H9 (cell line): ENCODE measurements around the gene USP8. TPM values are rescaled to one million over a fixed set of nuclear protein-coding genes. Genes with fewer than 3 reads are reported as not detected.

Source experiments
- DNase-seq: peaks from one replicate; pipeline ENCODE4 v3.0.0-alpha.2; 2017
- H2AFZ ChIP-seq: one replicate; pipeline ENCODE4 v1.6.1; 2013; ENCODE audit warnings: mild to moderate bottlenecking, low read length, control low read depth, moderate library complexity
- H2AK5ac ChIP-seq: 2 replicates; pipeline ENCODE4 v1.6.1; 2013; ENCODE audit warnings: low read length, control low read depth, mixed read lengths; ENCODE audit not compliant: insufficient read length
- H2BK120ac ChIP-seq: one replicate; pipeline ENCODE4 v1.6.1; 2013; ENCODE audit warnings: low read depth, mild to moderate bottlenecking, low read length, control low read depth, inconsistent platforms; ENCODE audit not compliant: poor library complexity, severe bottlenecking
- H2BK12ac ChIP-seq: 2 replicates; pipeline ENCODE4 v1.6.1; 2013; ENCODE audit warnings: low read length, control low read depth, mixed read lengths, low read depth; ENCODE audit not compliant: insufficient read length
- H2BK15ac ChIP-seq: 2 replicates; pipeline ENCODE4 v1.6.1; 2013; ENCODE audit warnings: low read depth, low read length, control low read depth
- H2BK20ac ChIP-seq: one replicate; pipeline ENCODE4 v1.6.1; 2013; ENCODE audit warnings: low read depth, mild to moderate bottlenecking, low read length, control low read depth, inconsistent platforms; ENCODE audit not compliant: poor library complexity, severe bottlenecking
- H2BK5ac ChIP-seq: 2 replicates; pipeline ENCODE4 v1.6.1; 2013; ENCODE audit warnings: low read length, control low read depth, mixed read lengths; ENCODE audit not compliant: insufficient read length
- H3K14ac ChIP-seq: 2 replicates; pipeline ENCODE4 v1.6.1; 2013; ENCODE audit warnings: low read length, control low read depth; ENCODE audit not compliant: insufficient read depth
- H3K18ac ChIP-seq: 2 replicates; pipeline ENCODE4 v1.6.1; 2013; ENCODE audit warnings: low read depth, mild to moderate bottlenecking, mixed read lengths, low read length, control low read depth; ENCODE audit not compliant: insufficient read length
- H3K23ac ChIP-seq: 2 replicates; pipeline ENCODE4 v1.6.1; 2013; ENCODE audit warnings: low read length, control low read depth, mixed read lengths, low read depth; ENCODE audit not compliant: insufficient read length
- H3K23me2 ChIP-seq: 2 replicates; pipeline ENCODE4 v1.6.1; 2013; ENCODE audit warnings: low read depth, mild to moderate bottlenecking, mixed read lengths, low read length, control low read depth; ENCODE audit not compliant: insufficient read length, poor library complexity, severe bottlenecking
- H3K27ac ChIP-seq: 2 replicates; pipeline ENCODE4 v1.5.1; 2013; ENCODE audit warnings: low read length, control low read depth, mixed read lengths, low read depth; ENCODE audit not compliant: insufficient read length
- H3K27me3 ChIP-seq: 2 replicates; pipeline ENCODE4 v1.6.1; 2013; ENCODE audit warnings: low read length, control low read depth, inconsistent platforms; ENCODE audit not compliant: insufficient read depth
- H3K4ac ChIP-seq: 2 replicates; pipeline ENCODE4 v1.6.1; 2013; ENCODE audit warnings: low read depth, mild to moderate bottlenecking, control low read depth, inconsistent platforms, low read length, moderate library complexity
- H3K4me1 ChIP-seq: 2 replicates; pipeline ENCODE4 v1.6.1; 2013; ENCODE audit warnings: low read length, control low read depth, inconsistent platforms; ENCODE audit not compliant: insufficient read depth
- H3K4me2 ChIP-seq: 2 replicates; pipeline ENCODE4 v1.6.1; 2013; ENCODE audit warnings: low read length, control low read depth, mixed read lengths; ENCODE audit not compliant: insufficient read length, insufficient read depth
- H3K56ac ChIP-seq: 2 replicates; pipeline ENCODE4 v1.6.1; 2013; ENCODE audit warnings: low read depth, mild to moderate bottlenecking, mixed read lengths, low read length, control low read depth; ENCODE audit not compliant: insufficient read length
- H3K79me1 ChIP-seq: 2 replicates; pipeline ENCODE4 v1.6.1; 2013; ENCODE audit warnings: low read depth, mild to moderate bottlenecking, moderate library complexity, low read length, control low read depth, inconsistent platforms; ENCODE audit not compliant: insufficient read depth, poor library complexity, severe bottlenecking
- H3K79me2 ChIP-seq: 2 replicates; pipeline ENCODE4 v1.6.1; 2013; ENCODE audit warnings: low read length, control low read depth, inconsistent platforms; ENCODE audit not compliant: insufficient read depth
- H3K9ac ChIP-seq: 2 replicates; pipeline ENCODE4 v1.6.1; 2013; ENCODE audit warnings: low read length, control low read depth, mixed read lengths; ENCODE audit not compliant: insufficient read length; ENCODE audit errors: extremely low read depth
- H3K9me3 ChIP-seq: one replicate; pipeline ENCODE4 v1.6.1; 2013; ENCODE audit warnings: low read depth, low read length, inconsistent platforms; ENCODE audit not compliant: control insufficient read depth
- H3T11ph ChIP-seq: one replicate; pipeline ENCODE4 v1.6.1; 2013; ENCODE audit warnings: mild to moderate bottlenecking, low read length, control low read depth, inconsistent platforms
- H4K20me1 ChIP-seq: one replicate; pipeline ENCODE4 v1.6.1; 2013; ENCODE audit not compliant: control insufficient read depth, insufficient read length, insufficient read depth
- H4K5ac ChIP-seq: 2 replicates; pipeline ENCODE4 v1.6.1; 2013; ENCODE audit warnings: low read depth, mild to moderate bottlenecking, mixed read lengths, low read length, control low read depth; ENCODE audit not compliant: insufficient read length
- H4K8ac ChIP-seq: replicated peaks from 2 replicates; pipeline ENCODE4 v1.6.1; 2013; ENCODE audit warnings: low read length, control low read depth, mixed read lengths, low read depth; ENCODE audit not compliant: insufficient read length
- H4K91ac ChIP-seq: 2 replicates; pipeline ENCODE4 v1.6.1; 2013; ENCODE audit warnings: low read depth, mild to moderate bottlenecking, moderate library complexity, mixed read lengths, low read length, control low read depth; ENCODE audit not compliant: insufficient read length
- H3K27ac Mint-ChIP-seq, 3 experiments: 2 replicates in 2 of 3; 3 replicates in 1 of 3; pipeline ENCODE4 v1.8.0; 2020 to 2021; ENCODE audit warnings: mixed read lengths in 3 of 3, mild to moderate bottlenecking in 1 of 3, moderate library complexity in 1 of 3
- H3K27me3 Mint-ChIP-seq: 2 replicates; pipeline ENCODE4 v1.8.0; 2021; ENCODE audit warnings: low read depth, mild to moderate bottlenecking, moderate library complexity, mixed read lengths
- H3K36me3 Mint-ChIP-seq, 3 experiments: 2 replicates in 2 of 3; 3 replicates in 1 of 3; pipeline ENCODE4 v1.8.0; 2020 to 2021; ENCODE audit warnings: low read depth in 3 of 3, mixed read lengths in 3 of 3; ENCODE audit not compliant: insufficient read depth in 1 of 3
- H3K4me1 Mint-ChIP-seq, 2 experiments: 2 replicates each; pipeline ENCODE4 v1.8.0; 2020; ENCODE audit warnings: mixed read lengths in 2 of 2
- H3K4me3 Mint-ChIP-seq, 2 experiments: 2 replicates in 1 of 2; 3 replicates in 1 of 2; pipeline ENCODE4 v1.8.0; 2020 to 2021; ENCODE audit warnings: mild to moderate bottlenecking in 2 of 2, mixed read lengths in 2 of 2, moderate library complexity in 1 of 2
- H3K9me3 Mint-ChIP-seq, 2 experiments: 2 replicates in 1 of 2; 3 replicates in 1 of 2; pipeline ENCODE4 v1.8.0; 2020; ENCODE audit warnings: mild to moderate bottlenecking in 2 of 2, mixed read lengths in 2 of 2, moderate library complexity in 1 of 2
- WGBS: extraction: QIAGEN DNeasy Blood & Tissue Kit; methylation state at CpG from one replicate; pipeline ENCODE4 v1.1.7; 2013; ENCODE audit warnings: missing lambda C conversion rate, low lambda C conversion rate, mixed read lengths; ENCODE audit not compliant: insufficient read length; ENCODE audit errors: extremely low coverage; 5-methylcytosine and 5-hydroxymethylcytosine counted together
- total RNA-seq: library from RNA; stranded (reverse); gene quantifications from 2 replicates; pipeline ENCODE4 v1.2.1, GENCODE V29; 2021
- TF ChIP-seq, protein P1 (sequence below): fragments of 200-600 bp; sonication (generic); conservative IDR thresholded peaks from 3 replicates; pipeline ENCODE4 v1.8.0; 2021; ENCODE audit warnings: antibody characterized with exemption, mild to moderate bottlenecking

USP8 gene
- total RNA-seq, 1 experiment from 2014 or later, result 67.1 TPM

DNA sequence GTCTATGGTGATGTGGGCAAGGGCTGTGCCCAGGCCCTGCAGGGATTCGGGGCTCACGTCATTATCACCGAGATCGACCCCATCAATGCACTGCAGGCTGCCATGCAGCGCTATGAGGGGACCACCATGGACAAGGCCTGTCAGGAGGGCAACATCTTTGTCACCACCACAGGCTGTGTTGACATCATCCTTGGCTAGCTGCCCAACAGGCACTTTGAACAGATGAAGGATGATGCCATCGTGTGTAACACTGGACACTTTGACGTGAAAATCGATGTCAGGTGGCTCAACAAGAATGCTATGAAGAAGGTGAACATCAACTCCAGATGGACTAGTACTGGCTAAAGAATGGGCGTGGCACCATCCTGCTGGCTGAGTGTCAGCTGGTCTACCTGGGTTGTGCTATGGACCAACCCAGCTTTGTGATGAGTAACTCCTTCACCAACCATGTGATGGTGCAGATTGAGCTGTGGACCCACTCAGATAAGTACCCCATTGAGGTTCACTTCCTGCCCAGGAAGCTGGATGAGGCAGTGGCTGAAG, 6.1 kb upstream of the USP8 start:
- Histone ChIP-seq H3K18ac (no peak overlapping the region), H2BK5ac (no peak overlapping the region), H3K9ac (no peak overlapping the region), H3K9me3 (no peaks in the 10 kb centered on the region), H3T11ph (no peak overlapping the region), H2BK120ac (no peak overlapping the region), H3K4me2 (no peak overlapping the region), H2BK12ac (no peak overlapping the region), H2BK15ac (no peak overlapping the region), H3K14ac (no peak overlapping the region), H2AFZ (no peak overlapping the region), H2BK20ac (no peak overlapping the region), H3K23ac (no peak overlapping the region), H2AK5ac (no peak overlapping the region), H3K4ac (no peak overlapping the region), H4K5ac (no peak overlapping the region), H3K79me1 (no peaks in the 10 kb centered on the region), H4K91ac (no peak overlapping the region), H3K23me2 (no peaks in the 10 kb centered on the region), H4K8ac (no peak overlapping the region), H4K20me1 (no peaks in the 10 kb centered on the region), H3K4me1 (no peaks in the 10 kb centered on the region), H3K27ac (no peak overlapping the region), H3K56ac (no peak overlapping the region), H3K27me3 (no peaks in the 10 kb centered on the region), H3K79me2 (no peaks in the 10 kb centered on the region)
- TF ChIP-seq, protein P1, sequence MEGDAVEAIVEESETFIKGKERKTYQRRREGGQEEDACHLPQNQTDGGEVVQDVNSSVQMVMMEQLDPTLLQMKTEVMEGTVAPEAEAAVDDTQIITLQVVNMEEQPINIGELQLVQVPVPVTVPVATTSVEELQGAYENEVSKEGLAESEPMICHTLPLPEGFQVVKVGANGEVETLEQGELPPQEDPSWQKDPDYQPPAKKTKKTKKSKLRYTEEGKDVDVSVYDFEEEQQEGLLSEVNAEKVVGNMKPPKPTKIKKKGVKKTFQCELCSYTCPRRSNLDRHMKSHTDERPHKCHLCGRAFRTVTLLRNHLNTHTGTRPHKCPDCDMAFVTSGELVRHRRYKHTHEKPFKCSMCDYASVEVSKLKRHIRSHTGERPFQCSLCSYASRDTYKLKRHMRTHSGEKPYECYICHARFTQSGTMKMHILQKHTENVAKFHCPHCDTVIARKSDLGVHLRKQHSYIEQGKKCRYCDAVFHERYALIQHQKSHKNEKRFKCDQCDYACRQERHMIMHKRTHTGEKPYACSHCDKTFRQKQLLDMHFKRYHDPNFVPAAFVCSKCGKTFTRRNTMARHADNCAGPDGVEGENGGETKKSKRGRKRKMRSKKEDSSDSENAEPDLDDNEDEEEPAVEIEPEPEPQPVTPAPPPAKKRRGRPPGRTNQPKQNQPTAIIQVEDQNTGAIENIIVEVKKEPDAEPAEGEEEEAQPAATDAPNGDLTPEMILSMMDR, result no peak
- H3K36me3 Mint-ChIP-seq, result no peaks in the 10 kb centered on the region
- no peak for DNase-seq
- peaks cover 0 to 3% of the 10 kb centered on the region in 2 experiments; a peak in 1 of 4 replicates for H3K4me1 Mint-ChIP-seq
- no peak overlapping the region for H3K27ac Mint-ChIP-seq
- H3K27me3 Mint-ChIP-seq, result no peaks in the 10 kb centered on the region; the same call in 1 of the 2 replicates
- H3K9me3 Mint-ChIP-seq, result no peaks in the 10 kb centered on the region
- no peak overlapping the region for H3K4me3 Mint-ChIP-seq
- no CpG with 5 or more reads among the region's 9 CpGs for WGBS
